GM12892 (cell line): ENCODE measurements around the gene STIM2.

Source experiments
- POLR2A ChIP-seq: IDR thresholded peaks from 2 replicates; pipeline ENCODE4 v1.6.1; 2011; ENCODE audit warnings: low read depth, low read length, control low read depth
- TAF1 ChIP-seq: IDR thresholded peaks from 2 replicates; pipeline ENCODE4 v1.6.1; 2011; ENCODE audit warnings: low read depth, mild to moderate bottlenecking, control low read depth, low read length, borderline replicate concordance

DNA sequence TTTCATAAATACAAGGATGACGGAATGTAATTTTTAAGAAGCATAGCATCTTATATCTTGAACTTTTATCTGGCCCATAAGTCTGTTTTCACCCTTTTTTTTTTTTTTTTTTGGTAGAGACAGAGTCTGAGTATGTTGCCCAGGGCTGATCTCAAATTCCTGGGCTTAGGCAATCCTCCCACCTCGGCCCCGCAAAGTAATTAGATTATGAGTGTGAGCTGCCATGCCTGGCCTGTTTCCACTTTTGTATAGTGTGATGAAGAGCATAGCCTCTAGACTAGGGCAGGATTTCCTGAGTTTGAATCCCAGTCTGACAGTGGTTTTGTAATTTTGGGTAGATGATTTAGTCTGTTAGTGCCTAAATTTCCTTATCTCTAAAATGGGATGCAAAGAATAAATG lies 11.0 kb downstream of the STIM2 start:
- TF ChIP-seq POLR2A = no peak
- TF ChIP-seq TAF1 = no peak
